Measurements from ENCODE around the gene PIP4K2A. TPM values are rescaled to one million over a fixed set of nuclear protein-coding genes. Genes with fewer than 3 reads are reported as not detected.

Gene PIP4K2A
- total RNA-seq, 1 experiment from 2014 or later: 24.2 TPM

GRCh38 chr10:22621726-22622125 lies 92.7 kb downstream of the PIP4K2A start:
- intact Hi-C loops (cut with micrococcal nuclease; ENCODE audit: unreplicated experiment): loop anchor here (10.0 kb wide), 1 partner anchor 203 kb away; no protein-coding TSS in a partner anchor
- DNase-seq: no peak
- BruUV-seq (replicated peaks): no TSS peak
- no peaks in the 10 kb centered on the region for H3K9me3 Mint-ChIP-seq (ENCODE audit: low read depth, unreplicated experiment)
- no peak for TF ChIP-seq CTCF (IDR thresholded peaks at IDR 0.05; ENCODE audit: unreplicated experiment)
- H3K4me1 Mint-ChIP-seq (ENCODE audit: low read depth, unreplicated experiment): peaks cover 56% of the 10 kb centered on the region
- peaks cover 4% of the 10 kb centered on the region for H3K36me3 Mint-ChIP-seq (ENCODE audit: insufficient read depth, unreplicated experiment)
- no peak overlapping the region for H3K4me3 Mint-ChIP-seq (ENCODE audit: low read depth, unreplicated experiment)
- CTCF ChIA-PET: no interaction called here
- no peak overlapping the region for H3K27ac Mint-ChIP-seq (ENCODE audit: unreplicated experiment)
- H3K27me3 Mint-ChIP-seq (ENCODE audit: unreplicated experiment): no peaks in the 10 kb centered on the region

GRCh38 chr10:22620929-22621328 lies 93.4 kb downstream of the PIP4K2A start:
- peak overlapping the region; percentile 29 for H3K27ac Mint-ChIP-seq (ENCODE audit: unreplicated experiment)
- H3K9me3 Mint-ChIP-seq (ENCODE audit: low read depth, unreplicated experiment): no peaks in the 10 kb centered on the region
- intact Hi-C loops (cut with micrococcal nuclease; ENCODE audit: unreplicated experiment): loop anchor here (10.0 kb wide), 1 partner anchor 204 kb away; no protein-coding TSS in a partner anchor
- no TSS peak for BruUV-seq (replicated peaks)
- CTCF ChIA-PET: interaction anchor here (1.3 kb wide), 1 partner anchor 34 kb away, joined by 5 read pairs; no protein-coding TSS in a partner anchor
- no peaks in the 10 kb centered on the region for H3K27me3 Mint-ChIP-seq (ENCODE audit: unreplicated experiment)
- TF ChIP-seq CTCF (IDR thresholded peaks at IDR 0.05; ENCODE audit: unreplicated experiment): no peak
- peaks cover 51% of the 10 kb centered on the region for H3K4me1 Mint-ChIP-seq (ENCODE audit: low read depth, unreplicated experiment)
- no peak for DNase-seq
- no peak overlapping the region for H3K4me3 Mint-ChIP-seq (ENCODE audit: low read depth, unreplicated experiment)
- H3K36me3 Mint-ChIP-seq (ENCODE audit: insufficient read depth, unreplicated experiment): peaks cover 7% of the 10 kb centered on the region

- no peak for TF ChIP-seq CTCF (IDR thresholded peaks at IDR 0.05; ENCODE audit: unreplicated experiment)
- BruUV-seq (replicated peaks): no TSS peak
- CTCF ChIA-PET: interaction anchor here (0.6 to 1.3 kb wide), 3 partner anchors 35 to 203 kb away, joined by 5 read pairs; no protein-coding TSS in a partner anchor
- H3K36me3 Mint-ChIP-seq (ENCODE audit: insufficient read depth, unreplicated experiment): peaks cover 10% of the 10 kb centered on the region
- intact Hi-C loops (cut with micrococcal nuclease; ENCODE audit: unreplicated experiment): loop anchor here (10.0 kb wide), 1 partner anchor 205 kb away; no protein-coding TSS in a partner anchor
- H3K9me3 Mint-ChIP-seq (ENCODE audit: low read depth, unreplicated experiment): no peaks in the 10 kb centered on the region
- H3K4me1 Mint-ChIP-seq (ENCODE audit: low read depth, unreplicated experiment): peaks cover 50% of the 10 kb centered on the region
- DNase-seq: peak; percentile 60
- no peaks in the 10 kb centered on the region for H3K27me3 Mint-ChIP-seq (ENCODE audit: unreplicated experiment)
- no peak overlapping the region for H3K4me3 Mint-ChIP-seq (ENCODE audit: low read depth, unreplicated experiment)
- peak overlapping the region; percentile 29 for H3K27ac Mint-ChIP-seq (ENCODE audit: unreplicated experiment)
Observed at GRCh38 chr10:22620140-22620857, 94.1 kb downstream of the PIP4K2A start.

- Mint-ChIP-seq H3K27ac (ENCODE audit: unreplicated experiment) (peak overlapping the region; percentile 74), H3K36me3 (ENCODE audit: insufficient read depth, unreplicated experiment) (peaks cover 10% of the 10 kb centered on the region), H3K4me1 (ENCODE audit: low read depth, unreplicated experiment) (peaks cover 49% of the 10 kb centered on the region), H3K4me3 (ENCODE audit: low read depth, unreplicated experiment) (no peak overlapping the region), H3K27me3 (ENCODE audit: unreplicated experiment) (no peaks in the 10 kb centered on the region), H3K9me3 (ENCODE audit: low read depth, unreplicated experiment) (no peaks in the 10 kb centered on the region)
- no peak for DNase-seq
- CTCF ChIA-PET: no interaction called here
- intact Hi-C loops (cut with micrococcal nuclease; ENCODE audit: unreplicated experiment): no loop called here
- TF ChIP-seq CTCF (IDR thresholded peaks at IDR 0.05; ENCODE audit: unreplicated experiment): no peak
- no TSS peak for BruUV-seq (replicated peaks)
Observed at GRCh38 chr10:22619101-22619500, 95.3 kb downstream of the PIP4K2A start.

Data from Calu3 (cell line).